SJCRH30 (cell line): ENCODE data around the gene CYP46A1. TPM values are rescaled to one million over a fixed set of nuclear protein-coding genes. Genes with fewer than 3 reads are reported as not detected.
A peak's percentile ranks its signal among the peaks of the same experiment; 100 is the strongest.

Source experiments
- DNase-seq, 2 experiments: peaks; one replicate each; pipeline ENCODE4 v3.0.0-alpha.2; 2015 to 2020
- H3K27ac ChIP-seq: fragments of 250-450 bp; sonication (Bioruptor Pico); 2 replicates; pipeline ENCODE4 v1.5.1; 2020; ENCODE audit warnings: mild to moderate bottlenecking, moderate library complexity
- H3K27me3 ChIP-seq: fragments of 250-450 bp; sonication (Bioruptor Pico); 2 replicates; pipeline ENCODE4 v1.5.1; 2020; ENCODE audit warnings: mild to moderate bottlenecking, moderate library complexity
- H3K36me3 ChIP-seq: fragments of 250-450 bp; sonication (Bioruptor Pico); 2 replicates; pipeline ENCODE4 v1.5.1; 2020; ENCODE audit warnings: mild to moderate bottlenecking, moderate library complexity
- H3K4me1 ChIP-seq: fragments of 250-450 bp; sonication (Bioruptor Pico); 2 replicates; pipeline ENCODE4 v1.5.1; 2020; ENCODE audit warnings: mild to moderate bottlenecking, moderate library complexity
- H3K4me3 ChIP-seq: fragments of 250-450 bp; sonication (Bioruptor Pico); 2 replicates; pipeline ENCODE4 v1.5.1; 2020; ENCODE audit warnings: mild to moderate bottlenecking, moderate library complexity
- H3K9me3 ChIP-seq: fragments of 250-450 bp; sonication (Bioruptor Pico); replicated peaks from 2 replicates; pipeline ENCODE4 v1.5.1; 2020; ENCODE audit warnings: mild to moderate bottlenecking, moderate library complexity
- total RNA-seq: library from RNA; depleted of rRNA; stranded (reverse); fragments of >200 nt; shearing (Covaris generic); gene quantifications from 2 replicates; pipeline ENCODE4 v1.2.3, GENCODE V29; 2014

Gene CYP46A1
- total RNA-seq, 1 experiment from 2014 or later = 0.10 TPM

DNA sequence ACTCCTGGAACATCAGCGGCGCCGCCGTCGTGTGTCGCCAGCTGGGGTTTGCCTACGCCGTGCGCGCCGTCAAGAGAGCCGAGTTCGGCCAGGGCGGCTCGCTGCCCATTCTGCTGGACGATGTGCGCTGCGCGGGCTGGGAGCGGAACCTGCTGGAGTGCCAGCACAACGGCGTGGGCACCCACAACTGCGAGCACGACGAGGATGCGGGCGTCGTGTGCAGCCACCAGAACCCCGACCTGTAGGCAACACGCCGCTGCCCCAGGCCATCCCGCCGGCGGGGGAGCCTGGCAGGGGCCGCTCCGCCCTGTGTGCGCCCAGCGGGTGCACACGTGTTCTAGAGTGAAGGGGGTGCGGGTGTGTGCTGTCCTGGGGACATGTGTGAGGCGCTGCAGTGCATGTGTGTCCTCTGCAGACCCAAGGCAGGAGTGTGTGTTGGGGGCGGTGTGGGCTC lies 8.7 kb upstream of the CYP46A1 start:
- H3K4me3 ChIP-seq = no peak overlapping the region
- H3K9me3 ChIP-seq = no peaks in the 10 kb centered on the region
- no peaks in the 10 kb centered on the region for H3K27me3 ChIP-seq
- DNase-seq = no peak
- no peaks in the 10 kb centered on the region for H3K36me3 ChIP-seq
- H3K4me1 ChIP-seq = no peaks in the 10 kb centered on the region
- H3K27ac ChIP-seq = no peak overlapping the region

DNA sequence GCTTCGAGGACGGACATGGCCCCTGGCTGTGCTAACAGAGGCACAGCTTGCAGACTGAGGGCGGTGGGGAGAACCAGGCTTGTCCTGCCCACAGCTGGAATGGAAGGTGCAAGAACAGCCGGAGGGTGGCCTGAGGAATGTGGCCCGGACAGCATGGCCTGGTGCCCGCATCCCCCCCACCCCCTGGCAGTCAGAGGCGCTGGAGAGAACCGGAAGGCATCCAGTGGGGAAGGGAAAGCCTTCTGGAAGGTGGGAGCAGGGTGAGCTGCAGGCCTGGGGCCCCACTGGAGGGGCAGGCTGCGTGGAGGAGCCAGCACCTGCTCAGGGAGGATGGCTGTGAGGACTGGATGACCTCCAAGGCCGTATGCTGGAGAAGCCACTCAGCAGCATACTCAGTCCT lies 8.1 kb upstream of the CYP46A1 start:
- H3K9me3 ChIP-seq = no peaks in the 10 kb centered on the region
- no peak for DNase-seq
- no peak overlapping the region for H3K27ac ChIP-seq
- H3K4me3 ChIP-seq = no peak overlapping the region
- H3K4me1 ChIP-seq = no peaks in the 10 kb centered on the region
- H3K27me3 ChIP-seq = no peaks in the 10 kb centered on the region
- H3K36me3 ChIP-seq = no peaks in the 10 kb centered on the region

- Histone ChIP-seq H3K27ac (no peak overlapping the region), H3K4me3 (no peak overlapping the region), H3K9me3 (no peaks in the 10 kb centered on the region), H3K4me1 (no peaks in the 10 kb centered on the region), H3K27me3 (no peaks in the 10 kb centered on the region), H3K36me3 (no peaks in the 10 kb centered on the region)
- DNase-seq = no peak
Observed at GRCh38 chr14:99676657-99677056, 7.4 kb upstream of the CYP46A1 start.

- no peak for DNase-seq
Observed at GRCh38 chr14:99677231-99678140, 6.6 kb upstream of the CYP46A1 start.

GRCh38 chr14:99678198-99678597 lies 5.9 kb upstream of the CYP46A1 start:
- Histone ChIP-seq H3K4me3 (no peak overlapping the region), H3K9me3 (no peaks in the 10 kb centered on the region), H3K27ac (no peak overlapping the region), H3K27me3 (no peaks in the 10 kb centered on the region), H3K4me1 (no peaks in the 10 kb centered on the region), H3K36me3 (no peaks in the 10 kb centered on the region)
- no peak for DNase-seq

More at GRCh38 chr14:99677231-99678140, 6.6 kb upstream of the CYP46A1 start:
- Histone ChIP-seq H3K36me3 (no peaks in the 10 kb centered on the region), H3K4me3 (no peak overlapping the region), H3K9me3 (no peaks in the 10 kb centered on the region), H3K27ac (no peak overlapping the region), H3K4me1 (no peaks in the 10 kb centered on the region), H3K27me3 (no peaks in the 10 kb centered on the region)

- H3K36me3 ChIP-seq = no peaks in the 10 kb centered on the region
- no peaks in the 10 kb centered on the region for H3K9me3 ChIP-seq
- DNase-seq = no peak
- H3K27me3 ChIP-seq = no peaks in the 10 kb centered on the region
- H3K27ac ChIP-seq = no peak overlapping the region
- H3K4me1 ChIP-seq = no peaks in the 10 kb centered on the region
- no peak overlapping the region for H3K4me3 ChIP-seq
Observed at GRCh38 chr14:99679111-99679510, 5.0 kb upstream of the CYP46A1 start.

DNA sequence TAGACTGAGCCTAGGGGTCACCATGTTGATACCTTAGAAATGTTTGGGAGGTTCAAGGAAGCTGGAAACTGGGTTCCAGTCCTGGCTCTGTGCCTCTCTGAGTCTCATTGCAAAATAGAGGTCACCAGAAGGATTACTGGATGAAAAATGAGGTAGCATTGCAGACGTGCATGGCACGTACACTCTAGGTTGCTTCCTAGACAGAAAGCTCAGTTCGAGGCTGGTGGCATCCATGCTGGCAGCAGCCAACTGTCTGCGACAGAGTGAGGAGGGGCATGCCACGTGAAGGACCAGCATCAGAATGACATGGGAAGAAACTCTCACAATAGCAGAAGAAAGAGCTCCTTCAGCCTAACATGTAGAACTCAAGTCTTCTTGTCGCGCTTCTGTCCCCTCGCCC lies 4.6 kb upstream of the CYP46A1 start:
- Histone ChIP-seq H3K4me1 (no peaks in the 10 kb centered on the region), H3K4me3 (no peak overlapping the region), H3K36me3 (no peaks in the 10 kb centered on the region), H3K9me3 (no peaks in the 10 kb centered on the region), H3K27ac (no peak overlapping the region), H3K27me3 (no peaks in the 10 kb centered on the region)
- no peak for DNase-seq

- Histone ChIP-seq H3K27me3 (no peaks in the 10 kb centered on the region), H3K4me3 (no peak overlapping the region), H3K9me3 (no peaks in the 10 kb centered on the region), H3K36me3 (no peaks in the 10 kb centered on the region), H3K4me1 (no peaks in the 10 kb centered on the region), H3K27ac (no peak overlapping the region)
- no peak for DNase-seq
Observed at GRCh38 chr14:99679996-99680395, 4.1 kb upstream of the CYP46A1 start.

DNA sequence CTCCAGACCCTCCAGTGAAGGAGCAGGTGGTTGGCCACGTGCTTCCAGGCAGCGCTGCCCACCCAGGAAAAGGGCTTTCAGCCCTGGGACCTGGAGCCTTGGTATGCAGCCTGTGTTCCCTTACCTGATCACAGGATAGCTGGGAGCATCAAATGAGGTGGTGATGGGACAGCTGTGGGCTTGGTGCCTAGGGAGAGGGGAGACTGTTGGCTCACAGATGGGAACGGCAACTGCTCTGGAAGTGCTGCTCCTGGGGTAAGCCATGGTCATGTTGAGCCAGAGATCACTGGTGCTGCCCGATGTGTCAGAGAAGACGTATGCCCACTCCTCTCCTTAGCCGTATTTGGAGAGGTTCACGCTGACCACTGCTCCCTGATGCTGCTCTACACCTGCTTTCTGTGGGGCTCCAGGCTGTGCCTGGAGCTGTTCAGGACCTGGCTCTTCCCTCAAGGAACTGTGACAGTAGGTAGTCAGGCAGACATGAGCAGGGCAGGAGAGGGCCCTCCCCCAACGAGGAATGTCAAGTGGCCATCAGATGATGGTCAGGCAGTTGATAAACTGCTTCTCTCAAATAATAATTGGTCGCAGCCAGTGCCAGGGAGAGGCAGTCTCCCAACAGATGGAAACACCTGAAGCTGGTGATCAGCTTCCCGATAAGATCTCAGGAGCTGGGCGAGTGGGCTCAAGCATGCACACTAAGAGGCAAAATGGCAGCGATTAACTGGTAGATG lies 2.8 kb upstream of the CYP46A1 start:
- Histone ChIP-seq H3K36me3 (no peaks in the 10 kb centered on the region), H3K4me1 (no peaks in the 10 kb centered on the region), H3K27me3 (no peaks in the 10 kb centered on the region), H3K9me3 (no peaks in the 10 kb centered on the region), H3K4me3 (no peak overlapping the region), H3K27ac (no peak overlapping the region)
- no peak for DNase-seq

DNA sequence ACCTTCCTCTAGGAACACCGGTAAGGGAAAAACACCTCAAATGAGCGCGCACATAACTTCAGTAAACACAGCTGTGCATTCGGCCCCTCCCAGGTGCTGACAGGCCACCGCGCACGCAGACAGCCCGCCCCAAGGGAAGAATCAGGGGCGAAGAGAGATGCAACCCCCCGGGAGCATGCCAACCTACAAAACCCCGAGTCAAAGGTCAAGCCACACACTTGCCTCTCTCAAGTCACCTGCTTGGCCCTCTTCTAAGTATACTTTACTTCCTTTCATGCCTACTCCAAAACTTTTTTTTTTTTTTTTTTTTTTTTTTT lies 2.3 kb upstream of the CYP46A1 start:
- DNase-seq = no peak
- Histone ChIP-seq H3K4me3 (no peak overlapping the region), H3K27ac (no peak overlapping the region), H3K27me3 (no peaks in the 10 kb centered on the region), H3K4me1 (no peaks in the 10 kb centered on the region), H3K36me3 (no peaks in the 10 kb centered on the region), H3K9me3 (no peaks in the 10 kb centered on the region)

- H3K36me3 ChIP-seq = no peaks in the 10 kb centered on the region
- H3K4me3 ChIP-seq = peak overlapping the region; percentile 73
- peak overlapping the region; percentile 57 for H3K27ac ChIP-seq
- no peaks in the 10 kb centered on the region for H3K9me3 ChIP-seq
- H3K27me3 ChIP-seq = no peaks in the 10 kb centered on the region
- peak; percentile 79 to 86 for DNase-seq
- H3K4me1 ChIP-seq = no peaks in the 10 kb centered on the region
Observed at GRCh38 chr14:99682809-99683618, 1.1 kb upstream of the CYP46A1 start.

DNA sequence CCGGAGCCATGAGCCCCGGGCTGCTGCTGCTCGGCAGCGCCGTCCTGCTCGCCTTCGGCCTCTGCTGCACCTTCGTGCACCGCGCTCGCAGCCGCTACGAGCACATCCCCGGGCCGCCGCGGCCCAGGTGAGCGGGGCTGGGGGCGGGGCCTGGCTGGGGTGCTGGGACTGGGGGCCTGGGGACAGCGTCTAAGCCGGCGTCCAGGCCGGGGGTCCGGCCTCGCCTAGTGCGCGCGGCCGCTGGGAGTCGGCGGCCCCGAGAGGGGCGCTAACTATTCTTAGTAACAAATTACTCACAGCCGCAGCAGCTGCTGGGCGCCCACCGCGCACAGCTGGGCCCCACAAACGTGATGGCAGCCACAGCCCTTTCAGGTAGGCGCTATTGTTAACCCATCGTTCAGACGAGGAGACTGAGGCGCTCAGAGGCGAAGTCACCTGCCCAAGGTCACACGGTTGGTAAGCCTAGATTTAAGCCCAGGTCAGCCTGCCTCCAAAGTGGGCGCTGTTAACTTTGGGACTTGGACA lies 374 bp downstream of the CYP46A1 start:
- Histone ChIP-seq H3K4me1 (no peaks in the 10 kb centered on the region), H3K9me3 (no peaks in the 10 kb centered on the region), H3K27me3 (no peaks in the 10 kb centered on the region), H3K27ac (peak overlapping the region; percentile 61), H3K36me3 (no peaks in the 10 kb centered on the region), H3K4me3 (peak overlapping the region; percentile 66)
- DNase-seq = peak; percentile 53 to 56

- Histone ChIP-seq H3K4me1 (no peaks in the 10 kb centered on the region), H3K9me3 (no peaks in the 10 kb centered on the region), H3K4me3 (no peak overlapping the region), H3K27me3 (no peaks in the 10 kb centered on the region), H3K27ac (no peak overlapping the region), H3K36me3 (no peaks in the 10 kb centered on the region)
- DNase-seq = no peak
Observed at GRCh38 chr14:99685151-99685591, 1.1 kb downstream of the CYP46A1 start.

DNA sequence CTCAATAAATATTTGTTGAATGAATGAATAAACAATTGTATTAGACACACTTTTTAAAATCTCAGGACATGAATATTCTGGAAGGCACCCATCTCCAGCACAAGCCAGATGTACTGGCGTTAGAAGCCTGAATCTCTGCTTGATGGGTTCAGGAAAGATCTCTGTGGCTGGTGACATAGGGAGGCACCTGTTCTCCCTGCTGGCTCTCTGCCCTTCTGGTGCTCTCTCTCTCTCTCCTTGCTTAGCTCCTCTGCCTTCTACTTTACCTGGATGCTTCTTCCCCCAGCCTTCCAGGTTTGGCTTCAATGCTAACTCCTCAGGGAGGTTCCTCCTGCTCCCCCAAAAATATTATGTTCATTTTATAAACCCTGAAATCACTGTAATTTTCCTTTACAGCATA lies 1.5 kb downstream of the CYP46A1 start:
- no peak overlapping the region for H3K27ac ChIP-seq
- H3K27me3 ChIP-seq = no peaks in the 10 kb centered on the region
- no peak overlapping the region for H3K4me3 ChIP-seq
- H3K4me1 ChIP-seq = no peaks in the 10 kb centered on the region
- no peaks in the 10 kb centered on the region for H3K9me3 ChIP-seq
- H3K36me3 ChIP-seq = no peaks in the 10 kb centered on the region
- peak in 1 of 2 experiments; percentile 20 for DNase-seq
